Measurements from ENCODE around the gene AFF3.

DNA sequence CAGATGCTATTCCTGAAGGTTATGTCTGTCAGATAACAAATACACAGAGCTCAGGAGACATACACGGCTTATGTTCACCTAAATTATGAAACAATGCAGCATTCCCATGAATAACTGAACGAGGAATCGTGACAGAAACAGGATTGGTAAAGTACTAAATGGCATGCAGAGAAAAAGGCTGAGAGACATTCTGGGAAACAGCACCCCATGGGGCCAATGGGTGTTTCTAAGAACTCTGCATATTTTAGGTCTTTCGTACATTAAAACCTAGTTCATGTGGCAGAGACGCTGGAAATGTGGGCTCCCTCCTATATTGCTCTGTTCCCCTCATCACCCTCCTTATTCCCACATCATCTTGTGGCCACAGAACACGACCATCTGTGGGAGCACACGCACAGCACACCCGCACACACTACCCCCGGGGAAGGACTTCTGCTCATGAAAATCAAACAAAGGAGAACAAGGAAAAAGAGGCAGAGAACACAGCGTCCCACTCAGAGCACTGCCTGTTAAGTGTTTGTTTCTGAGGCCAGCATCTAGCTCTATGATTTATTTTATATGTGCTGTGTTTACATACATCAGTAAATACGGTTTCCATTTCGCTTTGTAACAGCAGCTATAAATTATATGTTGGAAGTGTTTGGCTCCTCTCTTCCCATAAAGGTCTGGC lies 143.6 kb downstream of the AFF3 start:
- no peak for TF ChIP-seq POLR2AphosphoS5 (IDR thresholded peaks at IDR 0.05; ENCODE audit: low read depth, low read length)
- TF ChIP-seq, protein P1, sequence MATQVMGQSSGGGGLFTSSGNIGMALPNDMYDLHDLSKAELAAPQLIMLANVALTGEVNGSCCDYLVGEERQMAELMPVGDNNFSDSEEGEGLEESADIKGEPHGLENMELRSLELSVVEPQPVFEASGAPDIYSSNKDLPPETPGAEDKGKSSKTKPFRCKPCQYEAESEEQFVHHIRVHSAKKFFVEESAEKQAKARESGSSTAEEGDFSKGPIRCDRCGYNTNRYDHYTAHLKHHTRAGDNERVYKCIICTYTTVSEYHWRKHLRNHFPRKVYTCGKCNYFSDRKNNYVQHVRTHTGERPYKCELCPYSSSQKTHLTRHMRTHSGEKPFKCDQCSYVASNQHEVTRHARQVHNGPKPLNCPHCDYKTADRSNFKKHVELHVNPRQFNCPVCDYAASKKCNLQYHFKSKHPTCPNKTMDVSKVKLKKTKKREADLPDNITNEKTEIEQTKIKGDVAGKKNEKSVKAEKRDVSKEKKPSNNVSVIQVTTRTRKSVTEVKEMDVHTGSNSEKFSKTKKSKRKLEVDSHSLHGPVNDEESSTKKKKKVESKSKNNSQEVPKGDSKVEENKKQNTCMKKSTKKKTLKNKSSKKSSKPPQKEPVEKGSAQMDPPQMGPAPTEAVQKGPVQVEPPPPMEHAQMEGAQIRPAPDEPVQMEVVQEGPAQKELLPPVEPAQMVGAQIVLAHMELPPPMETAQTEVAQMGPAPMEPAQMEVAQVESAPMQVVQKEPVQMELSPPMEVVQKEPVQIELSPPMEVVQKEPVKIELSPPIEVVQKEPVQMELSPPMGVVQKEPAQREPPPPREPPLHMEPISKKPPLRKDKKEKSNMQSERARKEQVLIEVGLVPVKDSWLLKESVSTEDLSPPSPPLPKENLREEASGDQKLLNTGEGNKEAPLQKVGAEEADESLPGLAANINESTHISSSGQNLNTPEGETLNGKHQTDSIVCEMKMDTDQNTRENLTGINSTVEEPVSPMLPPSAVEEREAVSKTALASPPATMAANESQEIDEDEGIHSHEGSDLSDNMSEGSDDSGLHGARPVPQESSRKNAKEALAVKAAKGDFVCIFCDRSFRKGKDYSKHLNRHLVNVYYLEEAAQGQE (IDR thresholded peaks at IDR 0.05; ENCODE audit: insufficient read depth in 1 of 2, low read depth in 2 of 2, low read length in 2 of 2): no peak
- TF ChIP-seq SIN3A (IDR thresholded peaks at IDR 0.05; ENCODE audit: borderline replicate concordance, insufficient read depth, low read length): no peak
- no peak for TF ChIP-seq TAF1 (IDR thresholded peaks at IDR 0.05; ENCODE audit: borderline replicate concordance, insufficient read depth, low read length)
- TF ChIP-seq FOXP2 (optimal IDR thresholded peaks at IDR 0.05; ENCODE audit: borderline replicate concordance, extremely low read depth, extremely low read length, insufficient read depth): no peak

Data from PFSK-1 (cell line).